Measurements from ENCODE around the gene BICDL2.

DNA sequence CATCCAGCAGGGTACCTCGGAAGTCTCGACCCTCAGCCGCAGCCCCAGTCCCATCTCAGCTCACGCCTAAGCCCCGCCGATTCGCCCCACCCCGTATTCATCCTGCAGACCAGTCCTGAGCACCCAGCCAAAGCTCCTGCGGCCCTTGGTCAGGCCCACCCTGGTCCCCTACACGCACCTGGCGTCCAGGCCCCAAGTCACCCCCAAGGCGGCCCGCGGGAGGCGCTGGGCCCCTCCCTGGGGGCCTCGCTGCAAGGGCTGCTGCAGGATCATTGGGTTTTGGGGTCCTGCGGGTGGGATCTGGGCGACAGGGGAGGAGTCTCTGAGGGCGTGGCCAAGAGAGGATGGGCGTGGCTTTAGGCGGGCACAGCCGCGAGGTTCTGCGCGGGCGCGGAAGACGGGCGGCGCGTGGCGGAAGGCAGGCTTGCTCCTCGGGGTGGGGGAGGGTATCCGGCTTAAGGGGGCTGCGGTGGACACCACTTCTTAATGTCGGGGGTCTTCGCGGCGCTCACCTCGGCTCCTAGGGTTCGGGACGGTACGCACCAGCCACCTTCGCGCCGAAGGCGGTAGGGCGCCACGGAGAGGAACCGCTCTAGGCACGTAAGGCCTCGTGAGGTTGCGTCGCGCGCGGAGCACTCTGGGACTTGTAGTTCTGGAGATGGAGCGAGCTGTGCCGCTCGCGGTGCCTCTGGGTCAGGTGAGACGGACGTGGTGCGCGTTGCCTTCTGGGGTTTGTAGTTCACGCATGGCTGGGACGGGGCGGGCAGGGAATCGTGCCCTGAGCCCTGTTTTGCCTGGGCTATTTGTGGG is 12.9 kb downstream of the BICDL2 start, which contains the start of the genes HCFC1R1 and THOC6:
- TF ChIP-seq, protein P1, sequence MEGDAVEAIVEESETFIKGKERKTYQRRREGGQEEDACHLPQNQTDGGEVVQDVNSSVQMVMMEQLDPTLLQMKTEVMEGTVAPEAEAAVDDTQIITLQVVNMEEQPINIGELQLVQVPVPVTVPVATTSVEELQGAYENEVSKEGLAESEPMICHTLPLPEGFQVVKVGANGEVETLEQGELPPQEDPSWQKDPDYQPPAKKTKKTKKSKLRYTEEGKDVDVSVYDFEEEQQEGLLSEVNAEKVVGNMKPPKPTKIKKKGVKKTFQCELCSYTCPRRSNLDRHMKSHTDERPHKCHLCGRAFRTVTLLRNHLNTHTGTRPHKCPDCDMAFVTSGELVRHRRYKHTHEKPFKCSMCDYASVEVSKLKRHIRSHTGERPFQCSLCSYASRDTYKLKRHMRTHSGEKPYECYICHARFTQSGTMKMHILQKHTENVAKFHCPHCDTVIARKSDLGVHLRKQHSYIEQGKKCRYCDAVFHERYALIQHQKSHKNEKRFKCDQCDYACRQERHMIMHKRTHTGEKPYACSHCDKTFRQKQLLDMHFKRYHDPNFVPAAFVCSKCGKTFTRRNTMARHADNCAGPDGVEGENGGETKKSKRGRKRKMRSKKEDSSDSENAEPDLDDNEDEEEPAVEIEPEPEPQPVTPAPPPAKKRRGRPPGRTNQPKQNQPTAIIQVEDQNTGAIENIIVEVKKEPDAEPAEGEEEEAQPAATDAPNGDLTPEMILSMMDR (IDR thresholded peaks at IDR 0.05): no peak
- TF ChIP-seq POLR2A (IDR thresholded peaks at IDR 0.05): no peak

Data from testis (tissue), 2 donors.